22Rv1 (cell line): ENCODE measurements around the gene NUP85.

Experiments
- CTCF ChIP-seq: fragments of 450-650 bp; IDR thresholded peaks from 2 replicates; pipeline ENCODE4 v1.5.1; 2017; ENCODE audit warnings: mild to moderate bottlenecking
- ZFX ChIP-seq: fragments of 450-650 bp; IDR thresholded peaks from 2 replicates; pipeline ENCODE4 v1.6.1; 2017; ENCODE audit warnings: antibody characterized with exemption, borderline replicate concordance

DNA sequence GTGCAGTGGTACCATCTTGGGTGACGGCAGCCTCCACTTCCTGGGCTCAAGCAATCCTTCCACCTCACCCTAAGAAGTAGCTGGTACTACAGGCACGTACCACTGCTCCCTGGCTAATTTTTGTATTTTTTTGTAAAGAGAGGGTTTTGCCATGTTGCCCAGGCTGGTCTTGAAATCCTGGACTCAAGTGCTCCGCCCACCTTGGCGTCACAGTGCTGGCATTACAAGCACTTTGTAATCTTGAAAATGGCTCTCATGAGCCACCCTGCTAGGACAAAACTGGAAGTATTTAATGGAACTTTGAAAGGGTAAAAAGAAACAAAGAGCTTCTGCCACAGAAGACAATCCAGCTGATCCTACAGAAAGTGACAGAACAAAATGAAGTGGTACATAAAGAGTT lies 32.0 kb upstream of the NUP85 start:
- TF ChIP-seq CTCF (no peak), ZFX (no peak)
